H1 (cell line): ENCODE results near the gene KIDINS220. TPM values are rescaled to one million over a fixed set of nuclear protein-coding genes. Genes with fewer than 3 reads are reported as not detected.

Experiments used
- EGR1 ChIP-seq: IDR thresholded peaks from 2 replicates; pipeline ENCODE4 v1.6.1; 2011; ENCODE audit warnings: low read depth, low read length, borderline replicate concordance
- KDM4A ChIP-seq: IDR thresholded peaks from one replicate; pipeline ENCODE4 v1.7.1; 2012; ENCODE audit warnings: low read depth, mild to moderate bottlenecking, moderate library complexity, low read length, inconsistent platforms; ENCODE audit not compliant: severe bottlenecking
- POLR2A ChIP-seq, 2 experiments: IDR thresholded peaks; 1 replicate in 1 of 2; 2 replicates in 1 of 2; pipeline ENCODE4 v1.6.1; 2011; ENCODE audit warnings: low read depth in 2 of 2, low read length in 2 of 2, mild to moderate bottlenecking in 2 of 2; ENCODE audit errors: control extremely low read depth in 1 of 2
- POU5F1 ChIP-seq: IDR thresholded peaks from 2 replicates; pipeline ENCODE4 v1.6.1; 2011; ENCODE audit warnings: low read depth, mild to moderate bottlenecking, low read length, moderate library complexity
- RFX5 ChIP-seq: IDR thresholded peaks from 2 replicates; pipeline ENCODE4 v1.6.1; 2011; ENCODE audit warnings: low read depth, low read length, improper control_type of control experiment, borderline replicate concordance
- SAP30 ChIP-seq: fragments of 300-600 bp; sonication (generic); IDR thresholded peaks from 2 replicates; pipeline ENCODE4 v1.7.1; 2012; ENCODE audit warnings: low read length, moderate library complexity, mild to moderate bottlenecking, inconsistent platforms; ENCODE audit not compliant: insufficient read depth, insufficient replicate concordance
- SIRT6 ChIP-seq: IDR thresholded peaks from one replicate; pipeline ENCODE4 v1.7.1; 2012; ENCODE audit warnings: low read length, inconsistent platforms
- SP2 ChIP-seq: IDR thresholded peaks from 2 replicates; pipeline ENCODE4 v1.6.1; 2012; ENCODE audit warnings: mild to moderate bottlenecking, low read length, inconsistent platforms
- SP4 ChIP-seq: IDR thresholded peaks from 2 replicates; pipeline ENCODE4 v1.6.1; 2012; ENCODE audit warnings: low read length, inconsistent platforms
- TAF1 ChIP-seq: IDR thresholded peaks from 2 replicates; pipeline ENCODE4 v1.6.1; 2011; ENCODE audit warnings: mild to moderate bottlenecking, low read depth, low read length
- polyA plus RNA-seq, 7 experiments: library from polyadenylated mRNA; depleted of rRNA in 3 of 7; stranded (reverse) in 5 of 7; unstranded in 2 of 7; fragments of >200 nt in 5 of 7; fragments of 200-250 nt in 2 of 7; gene quantifications; 1 replicate in 5 of 7; 2 replicates in 1 of 7; 4 replicates in 1 of 7; pipeline versions ENCODE4 v1.2.1 to v1.2.3, GENCODE V29; 2011 to 2013; ENCODE audit warnings: missing spikeins in 2 of 7, mixed read lengths in 2 of 7
- total RNA-seq: library from RNA; stranded (reverse); fragmentation: NEBNext Ultra II Directional; extraction: Animal tissue kit (Norgen Biotek cat#: 25700); gene quantifications from 2 replicates; pipeline ENCODE4 v1.2.1, GENCODE V29; 2021

Gene KIDINS220
- total and polyA plus RNA-seq, 2 of the 8 experiments (the other 6 are each of a cell fraction or from before 2014, with no cell fraction given) = 21.2 to 27.1 TPM

- TF ChIP-seq RFX5 (no peak), TAF1 (no peak), POLR2A (IDR thresholded peaks at IDR 0.05; ENCODE audit: control extremely low read depth in 1 of 2, low read depth in 2 of 2, low read length in 2 of 2) (no peak), SP4 (no peak), POU5F1 (no peak), KDM4A (peak; percentile 59), EGR1 (no peak), SAP30 (no peak), SIRT6 (no peak), SP2 (no peak)
Observed at GRCh38 chr2:8693157-8693821, 144.1 kb downstream of the KIDINS220 start (continued).
